Activated gamma-delta T cell treated with Interleukin-2 at 50 U/mL for 16 hours (primary cell): ENCODE measurements around the gene COX8A.
"Not testable (repeated sequence)": the region's sequence is repeated elsewhere in the genome, so short reads cannot be mapped to it uniquely, and the experiment has no call there.

Experiments
- DNase-seq: peaks from one replicate; pipeline ENCODE4 v3.0.0-alpha.2; 2020

COX8A gene, protein sequence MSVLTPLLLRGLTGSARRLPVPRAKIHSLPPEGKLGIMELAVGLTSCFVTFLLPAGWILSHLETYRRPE

DNA sequence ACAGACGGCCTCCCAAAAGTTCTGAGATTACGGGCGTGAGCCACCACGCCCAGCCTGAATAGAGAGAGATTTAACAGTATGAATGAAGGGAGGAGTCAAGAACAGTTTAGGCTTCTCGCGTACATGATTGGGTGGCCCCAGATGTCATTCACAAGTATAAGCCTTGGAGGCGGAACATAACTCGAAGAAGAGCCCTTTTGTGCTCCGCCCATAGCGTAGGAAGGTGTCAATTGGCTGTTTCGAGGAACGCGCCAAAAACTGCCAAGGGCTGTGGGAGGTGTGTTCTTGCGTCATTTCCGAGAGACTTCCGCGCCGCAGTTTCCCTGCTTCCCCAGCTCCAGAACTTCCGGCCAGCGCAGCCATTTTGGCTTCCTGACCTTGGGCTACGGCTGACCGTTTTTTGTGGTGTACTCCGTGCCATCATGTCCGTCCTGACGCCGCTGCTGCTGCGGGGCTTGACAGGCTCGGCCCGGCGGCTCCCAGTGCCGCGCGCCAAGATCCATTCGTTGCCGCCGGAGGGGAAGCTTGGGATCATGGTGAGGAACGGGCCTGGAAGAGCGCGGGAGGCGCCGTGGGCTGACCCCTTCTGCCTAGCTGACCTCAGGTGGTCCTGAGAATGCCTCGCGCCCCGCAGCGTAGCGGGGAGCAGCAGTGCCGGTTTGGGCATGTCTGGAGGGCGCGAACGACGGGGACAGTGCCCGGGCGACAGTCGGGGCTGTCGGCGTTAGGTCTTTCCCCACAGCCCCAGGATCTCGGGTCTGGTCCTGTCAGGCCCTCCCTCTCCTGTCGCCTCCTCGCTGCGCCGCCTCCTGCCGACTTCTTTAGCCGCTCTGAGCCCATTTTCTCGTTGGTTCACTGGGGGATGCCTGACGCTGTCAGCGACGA lies at the start of gene COX8A:
Gene COX8A (plus strand): TSS at position 362 of the 885 bp plus-strand sequence. CDS start 61 bp downstream, at position 423.
- DNase-seq = peak; percentile 93

DNA sequence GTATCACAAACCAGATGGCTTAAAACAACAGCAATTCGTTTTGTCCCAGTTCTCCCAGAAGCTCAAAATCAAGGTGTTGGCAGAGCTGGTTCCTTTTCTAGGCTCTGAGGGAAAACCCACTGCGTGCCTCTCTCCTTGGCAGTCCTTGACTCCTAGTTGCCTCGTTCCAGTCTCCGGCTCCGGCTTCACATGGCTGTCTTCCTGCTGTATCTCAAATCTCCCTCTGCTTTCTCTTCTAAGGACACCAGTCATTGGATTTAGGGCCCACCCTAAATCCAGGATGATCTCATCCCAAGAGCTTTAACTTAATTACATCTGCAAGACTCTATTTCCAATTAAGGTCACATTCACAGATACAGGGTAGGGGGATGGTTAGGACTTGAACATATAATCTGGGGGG lies 44.8 kb upstream of the COX8A start:
- DNase-seq = no peak

DNA sequence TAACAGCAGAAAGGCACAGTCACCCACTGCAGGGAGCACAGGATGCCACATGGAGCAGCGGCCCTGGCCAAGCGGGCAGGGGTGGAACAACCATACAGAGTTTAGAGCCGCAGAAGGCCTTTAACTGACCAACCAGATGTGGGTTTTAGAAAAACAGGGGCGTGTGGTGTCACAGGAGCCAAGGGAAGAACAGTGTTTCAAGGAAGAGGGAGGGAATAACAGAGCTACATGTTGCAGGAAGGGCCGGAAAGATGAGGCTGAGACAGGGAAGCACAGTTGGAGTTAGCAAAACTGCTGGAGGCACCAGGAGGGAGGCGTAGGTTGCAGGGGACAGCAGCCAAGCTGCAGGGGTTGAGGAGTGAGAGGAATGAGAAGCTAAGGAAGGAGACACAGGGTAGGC lies 43.4 kb upstream of the COX8A start:
- DNase-seq = no peak

DNA sequence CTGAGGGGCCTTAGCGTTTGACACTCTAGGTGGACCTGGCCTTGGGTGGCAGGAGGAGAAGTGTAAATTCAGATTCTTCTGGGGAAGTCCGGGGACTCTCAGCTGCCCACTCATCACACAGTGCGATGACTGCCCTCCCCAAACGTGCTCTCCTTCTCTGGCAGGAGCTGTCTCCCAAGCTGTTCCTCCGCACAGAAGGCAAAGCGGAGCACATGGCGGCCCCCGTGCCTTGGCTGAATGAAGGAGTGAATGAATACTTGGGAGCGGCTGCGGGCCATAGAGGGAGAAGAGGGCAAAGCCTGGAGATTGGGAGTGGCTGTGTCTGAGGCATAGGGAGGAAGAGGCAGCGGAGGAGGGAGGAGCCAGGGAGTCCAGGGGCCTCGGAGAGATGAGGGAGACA lies 42.5 kb upstream of the COX8A start:
- DNase-seq = no peak

DNA sequence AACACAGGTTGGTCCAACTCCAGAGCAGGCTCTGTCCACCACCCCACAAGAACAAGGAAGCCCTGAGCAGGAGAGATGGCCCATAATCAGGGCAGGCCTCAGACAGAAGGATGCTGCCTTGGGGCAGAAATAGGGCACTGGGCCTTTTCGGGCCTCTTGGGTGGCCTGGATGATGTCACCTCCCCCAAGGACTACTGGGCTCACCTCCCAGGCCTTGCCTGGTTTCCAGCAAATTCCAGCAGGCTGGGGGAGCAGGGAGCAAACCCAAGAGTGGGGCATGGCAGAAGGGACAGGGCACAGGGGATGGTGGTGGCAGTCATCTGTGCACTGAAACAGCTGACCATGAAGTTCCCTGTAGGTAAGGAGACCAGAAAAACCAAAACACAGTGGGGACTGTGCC lies 41.0 kb upstream of the COX8A start:
- no peak for DNase-seq

DNA sequence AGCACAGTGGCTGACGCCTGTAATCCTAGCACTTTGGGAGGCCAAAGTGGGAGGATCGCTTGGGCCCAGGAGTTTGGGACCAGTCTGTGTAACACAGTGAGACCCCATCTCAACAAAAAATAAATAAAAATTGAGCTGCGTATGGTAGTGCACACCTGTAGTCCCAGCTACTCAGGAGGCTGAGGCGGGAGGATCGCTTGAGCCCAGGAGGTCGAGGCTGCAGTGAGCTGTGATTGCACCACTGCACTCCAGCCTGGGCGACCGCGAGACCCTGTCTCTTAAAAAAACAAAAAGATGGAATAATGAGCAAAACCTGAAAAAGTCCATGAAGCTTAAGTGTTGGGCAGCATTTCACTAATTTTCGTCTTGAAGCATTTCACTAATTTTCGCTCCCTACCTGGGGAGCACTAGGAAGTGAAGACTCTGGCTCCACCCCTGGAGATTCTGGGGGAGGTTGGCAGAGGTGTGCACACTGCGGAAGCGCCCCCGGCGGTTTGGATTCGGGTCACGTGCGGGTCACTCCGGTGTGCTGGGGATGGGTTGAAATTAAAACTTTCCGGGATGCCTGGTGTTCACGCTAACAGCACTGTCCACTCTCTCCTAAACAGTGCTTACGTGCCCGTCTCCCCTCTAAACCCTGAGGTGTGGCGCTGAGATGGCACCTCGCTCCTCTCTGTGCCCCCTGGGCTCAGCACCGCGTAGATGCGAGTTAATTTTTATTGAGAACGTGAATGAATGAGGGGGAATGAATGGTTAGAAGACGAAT lies 36.5 kb upstream of the COX8A start:
- no peak for DNase-seq

DNA sequence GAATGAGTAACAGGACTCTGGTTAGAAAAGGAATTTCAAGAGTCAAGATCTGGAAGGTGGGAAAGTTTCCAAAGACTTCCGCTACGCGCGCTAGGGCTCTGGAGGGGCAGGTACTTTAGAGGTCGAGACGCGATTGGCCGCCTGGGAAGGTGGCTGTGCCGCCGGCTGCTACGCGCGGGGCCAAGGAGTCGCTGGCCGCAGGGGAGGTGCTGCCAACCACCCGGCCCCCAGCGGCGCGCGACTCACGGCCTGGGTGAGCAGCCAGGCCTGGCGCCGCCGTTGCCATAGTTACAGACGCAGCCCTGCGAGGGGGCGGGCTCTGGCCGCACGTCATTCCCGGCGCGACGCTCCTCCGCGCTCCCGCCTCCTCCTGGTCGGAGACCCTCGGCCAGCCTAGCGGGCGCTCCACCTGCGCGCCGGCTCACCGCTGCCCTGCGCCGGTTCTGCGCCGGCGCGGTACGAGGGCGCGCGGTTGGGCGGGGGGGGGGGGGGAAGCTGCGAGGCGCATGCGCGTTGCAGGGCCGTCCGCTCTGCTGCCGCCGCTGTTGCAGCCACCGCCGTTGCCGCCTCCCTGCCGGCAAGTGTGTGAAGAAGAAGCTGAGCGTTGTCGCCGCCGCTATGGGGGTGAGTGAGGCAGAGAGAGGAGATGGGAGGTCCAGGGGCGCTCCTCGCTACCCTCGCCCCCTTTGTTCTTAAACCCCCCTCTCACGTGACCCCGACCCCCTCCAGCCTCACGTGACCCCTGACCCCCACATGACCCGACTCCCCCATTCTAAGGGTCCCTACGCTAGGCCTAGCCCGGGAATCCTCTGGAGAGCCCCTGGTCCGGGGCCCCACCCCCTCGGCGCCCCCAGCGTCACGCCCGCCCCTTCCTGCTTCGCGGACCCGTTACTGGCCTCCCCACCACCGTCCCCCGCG lies 35.7 kb upstream of the COX8A start, which contains the start of gene NAA40:
Gene NAA40 (plus strand): TSS at position 524 of the 918 bp plus-strand sequence. CDS start 95 bp downstream, at position 619.
- peak; percentile 91 for DNase-seq

DNA sequence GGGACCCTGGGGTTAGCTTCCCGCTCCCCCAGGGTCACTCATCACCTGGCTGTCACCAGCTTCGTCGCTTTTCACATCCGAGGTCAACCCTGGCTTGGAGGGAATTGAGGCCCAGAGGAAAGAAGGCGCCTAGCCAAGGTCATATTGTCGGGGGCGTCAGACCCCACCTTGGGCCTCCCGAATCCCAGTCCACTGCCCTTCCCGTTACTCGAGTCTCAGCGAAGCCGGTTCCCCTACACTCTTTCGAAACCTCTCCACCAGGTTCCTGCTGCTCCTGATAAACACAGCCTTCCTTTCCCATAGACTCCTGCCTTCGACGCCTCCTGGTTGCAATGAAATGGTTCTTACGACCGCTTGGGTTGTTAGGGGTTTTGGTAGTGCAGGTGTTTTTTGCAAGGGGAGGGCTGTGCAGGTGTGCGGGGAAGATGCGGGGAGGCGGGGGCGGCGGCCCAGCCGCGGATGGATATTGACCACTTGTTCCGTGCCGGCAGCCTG lies 35.0 kb upstream of the COX8A start:
- DNase-seq = no peak

DNA sequence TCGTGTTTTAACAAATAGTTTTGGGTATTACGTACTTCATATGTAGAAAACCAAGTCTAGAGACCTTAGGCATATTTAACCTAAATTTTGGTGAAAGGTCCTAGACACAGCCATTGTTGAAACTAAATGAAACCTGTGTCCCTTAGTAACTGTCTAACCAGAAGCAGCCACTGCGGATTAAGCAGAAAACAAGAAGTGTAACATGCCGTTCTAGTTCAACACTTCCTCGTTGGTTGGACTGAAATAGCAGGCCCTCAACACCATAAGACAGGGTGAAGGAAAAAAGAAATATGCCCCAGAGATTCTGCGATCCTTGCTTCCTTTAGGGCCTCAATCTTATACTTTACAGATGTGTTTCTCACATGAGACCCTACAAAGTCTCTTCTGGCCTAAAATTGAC lies 33.6 kb upstream of the COX8A start:
- DNase-seq = no peak

DNA sequence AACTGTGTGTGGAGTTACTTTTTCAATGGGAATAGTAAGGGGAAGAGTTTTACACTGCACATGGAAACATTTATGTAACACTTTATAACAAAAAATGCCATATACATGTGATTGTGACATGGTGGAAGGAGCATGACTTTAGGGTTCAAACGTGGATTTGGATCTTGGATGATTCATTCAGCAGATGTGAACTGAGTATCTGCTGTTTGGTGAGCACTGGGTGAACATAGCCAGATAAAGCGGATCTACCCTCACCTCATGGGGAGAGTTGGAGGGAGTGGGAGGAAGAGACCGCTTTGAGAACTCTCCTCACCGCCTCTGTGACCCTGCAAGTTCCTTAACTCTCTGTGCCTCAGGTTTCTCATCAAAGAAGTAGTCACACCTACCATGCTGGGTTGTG lies 32.5 kb upstream of the COX8A start:
- no peak for DNase-seq

DNA sequence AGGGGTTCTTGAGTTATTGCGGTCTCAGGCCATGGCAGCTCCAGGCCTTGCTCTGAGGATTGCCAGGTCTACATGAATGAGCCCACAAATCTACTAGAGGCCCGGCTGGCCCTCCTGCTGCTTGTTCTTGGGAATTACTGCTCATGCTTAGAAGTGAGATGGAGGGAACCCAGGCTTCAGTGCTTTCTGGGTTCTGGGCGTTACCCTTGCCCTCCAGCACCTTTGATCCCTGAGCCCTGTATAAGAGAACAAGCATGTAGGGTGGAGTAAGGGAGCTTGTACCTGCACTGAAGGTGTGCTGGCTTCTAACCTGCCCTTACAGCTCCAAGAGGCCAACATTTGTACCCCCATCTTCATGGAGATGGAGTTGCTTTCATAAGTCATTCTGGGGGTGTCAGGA lies 31.6 kb upstream of the COX8A start:
- DNase-seq = no peak

DNA sequence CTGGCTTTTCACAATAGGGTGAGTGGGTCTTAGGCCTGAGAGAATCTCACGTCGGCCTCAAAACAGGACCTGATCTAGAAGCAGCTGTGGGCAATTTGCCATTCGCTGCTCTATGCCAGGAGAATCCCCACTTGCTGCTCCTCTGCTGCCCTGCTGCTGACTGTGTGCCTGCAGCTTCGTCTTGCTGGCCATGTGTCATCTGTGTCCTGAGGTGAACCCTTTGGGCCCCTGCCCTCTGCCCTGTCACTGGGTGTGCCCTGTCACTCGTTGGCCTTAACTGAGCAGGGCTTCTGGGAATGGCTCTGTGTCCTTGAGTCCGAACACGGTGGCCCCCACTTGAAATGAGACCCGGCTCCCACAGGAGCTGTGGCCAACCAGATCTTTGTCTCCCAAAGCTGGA lies 29.4 kb upstream of the COX8A start:
- DNase-seq = no peak

DNA sequence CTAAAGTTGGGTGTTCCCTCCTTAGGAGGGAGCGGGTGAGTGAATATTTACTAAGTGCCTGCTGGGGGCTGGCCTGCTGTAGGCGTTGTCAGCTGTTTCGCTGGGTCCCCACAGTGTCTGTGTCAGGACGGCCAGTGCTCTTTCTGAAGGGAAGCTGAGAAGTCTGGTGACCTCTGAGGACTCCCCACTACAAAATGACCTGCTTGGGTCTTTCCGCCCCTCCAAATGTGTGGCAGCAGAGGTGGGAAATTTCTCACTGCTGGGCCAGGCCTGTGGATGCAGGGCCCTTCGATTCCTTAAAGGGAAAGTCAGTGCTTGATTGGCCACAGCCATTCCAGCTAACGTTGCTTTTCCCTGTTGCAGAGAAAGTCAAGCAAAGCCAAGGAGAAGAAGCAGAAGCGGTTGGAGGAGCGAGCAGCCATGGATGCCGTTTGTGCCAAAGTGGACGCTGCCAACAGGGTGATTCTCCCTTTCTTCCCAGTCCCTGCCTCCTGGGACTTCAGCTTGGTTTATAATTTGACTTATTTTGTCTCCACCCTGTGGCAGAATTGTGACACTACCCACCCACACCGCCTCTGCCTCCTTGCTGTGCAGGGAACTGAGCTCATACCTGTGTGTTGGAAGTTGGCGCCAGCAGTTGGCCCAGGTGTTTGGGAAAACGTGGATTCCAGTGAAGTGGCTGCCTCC lies 28.8 kb upstream of the COX8A start:
- DNase-seq = peak; percentile 39

DNA sequence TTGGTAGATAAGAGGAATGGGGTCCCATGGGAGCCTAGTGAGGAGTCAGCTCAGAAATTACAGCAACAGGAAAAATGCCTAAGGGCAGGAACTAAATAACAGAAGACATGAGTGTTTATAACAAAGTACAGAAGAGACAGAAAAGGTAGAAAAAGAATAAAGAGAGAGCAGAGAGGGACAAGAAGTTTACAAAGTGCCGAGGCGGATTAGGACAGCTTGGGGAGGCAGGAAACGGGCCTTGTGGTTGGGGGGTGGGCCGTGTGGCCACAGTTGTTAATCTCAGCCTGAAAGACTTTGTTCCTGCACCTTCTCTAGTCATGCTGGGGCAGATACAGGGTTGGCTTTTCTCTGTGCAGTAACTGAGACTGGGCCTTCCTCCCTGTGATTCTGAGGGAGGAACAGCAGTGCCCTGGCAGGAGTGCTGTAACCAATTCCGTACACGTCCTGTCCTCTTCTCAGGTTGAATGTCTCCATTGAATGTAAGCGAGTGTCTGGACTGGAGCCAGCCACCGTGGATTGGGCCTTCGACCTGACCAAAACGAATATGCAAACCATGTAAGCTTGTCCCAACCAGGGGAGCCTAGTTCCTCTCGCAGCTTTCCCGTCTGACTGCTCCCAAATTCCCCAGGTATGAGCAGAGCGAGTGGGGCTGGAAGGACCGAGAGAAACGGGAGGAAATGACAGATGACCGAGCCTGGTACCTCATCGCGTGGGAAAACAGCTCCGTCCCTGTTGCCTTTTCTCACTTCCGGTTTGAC lies 22.5 kb upstream of the COX8A start:
- DNase-seq = peak; percentile 49

DNA sequence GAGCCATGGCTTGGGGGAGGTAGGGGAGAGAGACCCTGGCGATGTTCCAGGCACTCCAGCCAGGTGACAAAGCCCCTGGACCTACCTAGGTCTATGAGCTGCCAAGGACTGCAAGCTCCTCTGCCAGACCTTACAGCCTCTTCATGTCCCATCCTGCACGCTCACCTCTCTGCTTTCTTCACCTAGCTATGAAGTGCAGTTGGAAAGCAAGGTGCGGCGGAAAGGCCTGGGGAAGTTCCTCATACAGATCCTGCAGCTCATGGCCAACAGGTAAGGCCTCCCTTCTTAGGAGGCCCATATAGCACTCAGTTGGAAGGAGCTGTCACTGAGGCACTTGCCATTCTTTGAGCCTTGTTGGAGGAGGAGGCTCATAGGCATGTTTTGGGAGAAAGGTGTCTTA lies 21.9 kb upstream of the COX8A start:
- DNase-seq = no peak

DNA sequence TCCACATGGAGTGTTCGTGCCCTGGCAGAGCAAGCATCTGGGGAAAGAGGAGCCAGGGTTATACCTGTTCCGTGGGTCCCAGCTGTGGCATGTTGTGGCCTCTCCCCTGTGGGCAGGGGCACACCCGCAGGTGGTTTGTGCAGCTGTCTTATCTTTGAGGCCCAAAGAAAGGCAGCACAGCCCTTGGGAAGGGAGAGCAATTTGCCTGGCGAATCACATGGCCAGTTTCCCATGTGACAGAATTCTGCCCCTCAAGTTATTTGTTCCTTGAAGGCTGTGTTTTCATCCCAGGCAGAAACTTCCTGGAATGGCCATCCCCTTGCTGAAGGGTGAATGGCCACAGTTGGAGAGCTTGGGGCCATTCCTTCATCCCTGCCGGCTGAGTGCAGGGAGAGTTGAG lies 16.4 kb upstream of the COX8A start:
- no peak for DNase-seq

DNA sequence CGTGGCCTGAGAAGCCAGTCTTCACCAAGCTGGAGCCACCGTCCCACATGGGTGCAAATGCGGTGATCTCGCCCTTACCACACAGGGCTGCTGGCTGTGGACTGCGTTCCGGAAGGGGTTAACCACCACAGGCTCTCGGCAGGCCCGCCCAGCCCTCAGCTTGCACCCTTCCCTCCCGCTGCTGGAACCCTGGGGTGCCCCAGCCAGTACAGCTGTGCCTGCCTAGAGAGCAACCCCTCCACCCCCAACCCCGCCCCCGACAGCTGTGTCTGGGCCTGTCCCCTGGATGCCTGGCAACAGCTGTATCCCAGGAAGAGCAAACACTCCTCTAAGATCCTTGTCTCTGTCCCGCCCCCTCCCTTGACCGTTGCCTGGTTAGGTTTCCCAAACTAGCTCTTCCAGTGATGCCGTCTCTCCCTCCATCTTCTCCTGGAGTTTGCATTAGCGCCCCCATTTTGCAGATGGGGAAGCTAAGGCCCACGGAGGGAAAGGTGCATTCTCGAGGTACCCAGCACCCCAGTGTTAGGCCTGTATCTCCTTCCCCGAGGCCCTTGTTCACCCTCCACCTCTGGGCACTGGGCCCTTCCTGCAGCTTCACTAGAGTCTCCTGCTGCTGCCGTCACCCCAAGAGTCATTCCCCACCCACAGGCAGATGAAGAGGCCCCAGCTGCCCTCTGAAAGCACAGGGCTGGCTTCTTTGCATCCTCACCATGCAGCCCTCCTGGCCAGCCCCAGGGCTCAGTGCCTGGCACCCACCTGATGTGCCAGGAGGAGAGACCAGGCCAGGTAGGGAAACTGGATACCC lies 12.6 kb upstream of the COX8A start:
- no peak for DNase-seq

DNA sequence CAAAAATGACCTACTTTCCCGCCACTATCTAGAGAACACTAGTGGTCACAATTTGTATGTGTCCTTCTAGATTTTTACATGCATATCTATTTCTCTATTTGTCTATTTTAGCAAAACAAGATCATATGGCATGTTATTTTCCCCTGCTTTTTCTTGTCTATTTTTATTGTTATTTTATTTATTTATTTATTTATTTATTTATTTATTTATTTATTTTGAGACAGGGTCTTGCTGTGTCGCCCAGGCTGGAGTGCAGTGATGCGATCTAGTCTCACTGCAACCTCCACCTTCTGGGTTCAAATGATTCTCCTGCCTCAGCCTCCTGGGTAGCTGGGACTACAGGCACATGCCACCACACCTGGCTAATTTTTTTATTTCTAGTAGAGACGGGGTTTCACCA lies 10.5 kb upstream of the COX8A start:
- not testable (repeated sequence) for DNase-seq

DNA sequence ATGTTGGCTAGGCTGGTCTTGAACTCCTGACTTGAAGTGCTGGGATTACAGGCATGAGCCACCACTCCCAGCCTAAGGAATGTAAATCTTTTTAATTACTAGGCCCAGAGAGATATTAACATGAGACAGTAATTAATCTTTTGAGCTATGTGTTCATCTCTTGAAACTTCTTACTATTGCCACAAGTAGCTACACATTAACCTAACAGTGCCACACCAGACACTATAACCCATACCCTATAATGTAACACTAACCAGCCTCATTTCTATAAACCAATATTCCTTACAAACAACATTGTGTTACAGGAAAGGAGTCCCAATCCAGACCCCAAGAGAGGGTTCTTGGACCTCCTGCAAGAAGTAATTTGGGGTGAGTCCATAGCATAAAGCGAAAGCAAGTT lies 8.0 kb upstream of the COX8A start:
- no peak for DNase-seq

DNA sequence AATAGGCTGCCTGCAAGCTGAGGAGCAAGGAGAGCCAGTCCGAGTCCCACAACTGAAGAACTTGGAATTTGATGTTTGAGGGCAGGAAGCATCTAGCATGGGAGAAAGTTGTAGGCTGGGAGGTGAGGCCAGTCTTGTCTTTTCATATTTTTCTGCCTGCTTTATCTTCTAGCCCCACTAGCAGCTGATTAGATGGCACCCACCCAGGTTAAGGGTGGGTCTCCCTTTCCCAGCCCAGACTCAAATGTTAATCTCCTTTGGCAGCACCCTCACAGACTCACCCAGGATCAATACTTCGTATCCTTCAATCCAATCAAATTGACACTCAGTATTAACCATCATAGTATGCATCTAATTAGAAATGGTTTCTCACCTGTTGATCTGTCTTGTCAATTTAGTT lies 5.0 kb upstream of the COX8A start:
- DNase-seq = no peak
